OCI-LY3 (cell line): ENCODE data around the gene SMAD5.

Experiments used
- EZH2phosphoT487 ChIP-seq: fragments of 200-600 bp; shearing (Covaris generic); IDR thresholded peaks from 2 replicates; pipeline ENCODE4 v1.6.1; 2018; ENCODE audit warnings: antibody characterized with exemption, mixed run types, low read depth
- TF ChIP-seq, protein P1 (sequence below): fragments of 200-600, 300-600 bp; sonication (generic); IDR thresholded peaks from 2 replicates; pipeline ENCODE4 v1.5.1; 2014; ENCODE audit warnings: antibody characterized with exemption, low read length, low read depth

DNA sequence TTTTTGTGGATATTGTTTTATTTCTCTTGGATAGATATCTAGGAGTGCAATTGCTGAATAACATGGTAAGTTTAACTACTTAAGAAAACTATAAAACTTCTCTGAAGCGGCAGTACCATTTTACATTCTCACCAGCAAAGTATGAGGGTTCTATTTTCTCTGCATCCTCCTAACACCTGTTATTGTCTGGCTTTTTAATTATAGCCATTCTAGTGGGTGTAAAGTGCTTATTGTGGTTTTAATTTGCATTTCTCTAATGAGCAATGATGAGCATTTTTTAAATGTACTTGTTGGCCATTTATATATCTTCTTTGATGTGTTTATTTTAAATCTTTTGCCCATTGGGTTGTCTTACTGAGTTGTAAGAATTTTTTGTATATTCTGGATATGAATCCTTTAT lies 31.6 kb downstream of the SMAD5 start:
- no peak for TF ChIP-seq EZH2phosphoT487
- TF ChIP-seq, protein P1, sequence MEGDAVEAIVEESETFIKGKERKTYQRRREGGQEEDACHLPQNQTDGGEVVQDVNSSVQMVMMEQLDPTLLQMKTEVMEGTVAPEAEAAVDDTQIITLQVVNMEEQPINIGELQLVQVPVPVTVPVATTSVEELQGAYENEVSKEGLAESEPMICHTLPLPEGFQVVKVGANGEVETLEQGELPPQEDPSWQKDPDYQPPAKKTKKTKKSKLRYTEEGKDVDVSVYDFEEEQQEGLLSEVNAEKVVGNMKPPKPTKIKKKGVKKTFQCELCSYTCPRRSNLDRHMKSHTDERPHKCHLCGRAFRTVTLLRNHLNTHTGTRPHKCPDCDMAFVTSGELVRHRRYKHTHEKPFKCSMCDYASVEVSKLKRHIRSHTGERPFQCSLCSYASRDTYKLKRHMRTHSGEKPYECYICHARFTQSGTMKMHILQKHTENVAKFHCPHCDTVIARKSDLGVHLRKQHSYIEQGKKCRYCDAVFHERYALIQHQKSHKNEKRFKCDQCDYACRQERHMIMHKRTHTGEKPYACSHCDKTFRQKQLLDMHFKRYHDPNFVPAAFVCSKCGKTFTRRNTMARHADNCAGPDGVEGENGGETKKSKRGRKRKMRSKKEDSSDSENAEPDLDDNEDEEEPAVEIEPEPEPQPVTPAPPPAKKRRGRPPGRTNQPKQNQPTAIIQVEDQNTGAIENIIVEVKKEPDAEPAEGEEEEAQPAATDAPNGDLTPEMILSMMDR, result no peak
